Mesendoderm (in vitro differentiated cells): Measurements from ENCODE around the gene FTO.

ENCODE experiments used
- DNase-seq: peaks from one replicate; pipeline ENCODE4 v3.0.0; 2013
- H2AK5ac ChIP-seq: 2 replicates; pipeline ENCODE4 v1.6.1; 2013; ENCODE audit warnings: low read length, inconsistent platforms
- H2BK120ac ChIP-seq: 2 replicates; pipeline ENCODE4 v1.6.1; 2013; ENCODE audit warnings: low read depth, mild to moderate bottlenecking, low read length, moderate library complexity, mixed read lengths
- H2BK15ac ChIP-seq: replicated peaks from 2 replicates; pipeline ENCODE4 v1.6.1; 2013; ENCODE audit warnings: low read depth, mild to moderate bottlenecking, moderate library complexity
- H2BK5ac ChIP-seq: 2 replicates; pipeline ENCODE4 v1.6.1; 2013; ENCODE audit warnings: low read length, inconsistent platforms
- H3K18ac ChIP-seq: 2 replicates; pipeline ENCODE4 v1.6.1; 2013; ENCODE audit warnings: mild to moderate bottlenecking, low read length, mixed read lengths
- H3K23ac ChIP-seq: one replicate; pipeline ENCODE4 v1.6.1; 2013; ENCODE audit warnings: low read length
- H3K27ac ChIP-seq: 2 replicates; pipeline ENCODE4 v1.5.1; 2013; ENCODE audit warnings: low read depth, mild to moderate bottlenecking, inconsistent platforms, low read length, moderate library complexity
- H3K27me3 ChIP-seq: 2 replicates; pipeline ENCODE4 v1.6.1; 2013; ENCODE audit warnings: low read length, control low read depth, mild to moderate bottlenecking, inconsistent platforms; ENCODE audit not compliant: insufficient read depth, poor library complexity
- H3K36me3 ChIP-seq: 2 replicates; pipeline ENCODE4 v1.6.1; 2013; ENCODE audit warnings: low read length, inconsistent platforms; ENCODE audit not compliant: control insufficient read depth, insufficient read depth
- H3K4ac ChIP-seq: one replicate; pipeline ENCODE4 v1.6.1; 2013; ENCODE audit warnings: low read depth, mild to moderate bottlenecking, low read length, moderate library complexity
- H3K4me1 ChIP-seq: 2 replicates; pipeline ENCODE4 v1.6.1; 2013; ENCODE audit warnings: low read depth, low read length, inconsistent platforms; ENCODE audit not compliant: control insufficient read depth
- H3K4me2 ChIP-seq: 2 replicates; pipeline ENCODE4 v1.6.1; 2013; ENCODE audit warnings: low read length
- H3K4me3 ChIP-seq: 2 replicates; pipeline ENCODE4 v1.5.1; 2013; ENCODE audit warnings: mild to moderate bottlenecking, low read length
- H3K56ac ChIP-seq: one replicate; pipeline ENCODE4 v1.6.1; 2013; ENCODE audit warnings: low read length
- H3K79me1 ChIP-seq: 2 replicates; pipeline ENCODE4 v1.6.1; 2013; ENCODE audit warnings: low read length, inconsistent platforms
- H3K79me2 ChIP-seq: 2 replicates; pipeline ENCODE4 v1.6.1; 2013; ENCODE audit warnings: mild to moderate bottlenecking, low read length; ENCODE audit not compliant: control insufficient read depth, insufficient read depth
- H3K9ac ChIP-seq: 2 replicates; pipeline ENCODE4 v1.6.1; 2013; ENCODE audit warnings: low read length, inconsistent platforms
- H4K5ac ChIP-seq: one replicate; pipeline ENCODE4 v1.6.1; 2013; ENCODE audit warnings: low read length
- H4K8ac ChIP-seq: one replicate; pipeline ENCODE4 v1.6.1; 2013; ENCODE audit warnings: low read depth, mild to moderate bottlenecking, control low read depth, low read length, moderate library complexity
- WGBS: extraction: QIAGEN DNeasy Blood & Tissue Kit; methylation state at CpG from one replicate; pipeline ENCODE4 v1.1.7; 2013; ENCODE audit warnings: low lambda C conversion rate, missing lambda C conversion rate; ENCODE audit not compliant: insufficient coverage; ENCODE audit errors: extremely low coverage; 5-methylcytosine and 5-hydroxymethylcytosine counted together

FTO gene

GRCh38 chr16:53960050-53960812 lies 256.3 kb downstream of the FTO start:
- Histone ChIP-seq H3K4me2 (no peak overlapping the region), H2AK5ac (no peak overlapping the region), H3K4me3 (no peak overlapping the region), H2BK120ac (no peak overlapping the region), H3K23ac (no peak overlapping the region), H3K18ac (no peak overlapping the region), H3K9ac (no peak overlapping the region), H3K79me1 (no peaks in the 10 kb centered on the region), H3K27ac (no peak overlapping the region), H3K4ac (no peak overlapping the region), H4K8ac (no peak overlapping the region), H3K27me3 (no peaks in the 10 kb centered on the region), H3K36me3 (no peaks in the 10 kb centered on the region), H3K4me1 (no peaks in the 10 kb centered on the region), H4K5ac (no peak overlapping the region), H2BK15ac (no peak overlapping the region), H3K79me2 (no peaks in the 10 kb centered on the region), H2BK5ac (no peak overlapping the region), H3K56ac (no peak overlapping the region)
- DNase-seq = no peak
- no CpG with 5 or more reads among the region's 7 CpGs for WGBS

- H2AK5ac ChIP-seq = no peak overlapping the region
- no peak overlapping the region for H2BK5ac ChIP-seq
- H3K36me3 ChIP-seq = no peaks in the 10 kb centered on the region
- no peaks in the 10 kb centered on the region for H3K79me1 ChIP-seq
- H3K56ac ChIP-seq = no peak overlapping the region
- H3K23ac ChIP-seq = no peak overlapping the region
- H4K5ac ChIP-seq = no peak overlapping the region
- H3K27ac ChIP-seq = no peak overlapping the region
- DNase-seq = no peak
- no peak overlapping the region for H3K4me3 ChIP-seq
- H3K4me1 ChIP-seq = no peaks in the 10 kb centered on the region
- H2BK120ac ChIP-seq = no peak overlapping the region
- H3K18ac ChIP-seq = no peak overlapping the region
- H2BK15ac ChIP-seq = no peak overlapping the region
- no peaks in the 10 kb centered on the region for H3K79me2 ChIP-seq
- no peaks in the 10 kb centered on the region for H3K27me3 ChIP-seq
- H4K8ac ChIP-seq = no peak overlapping the region
- no peak overlapping the region for H3K9ac ChIP-seq
- no peak overlapping the region for H3K4me2 ChIP-seq
- WGBS = no CpG with 5 or more reads among the region's 6 CpGs
- no peak overlapping the region for H3K4ac ChIP-seq
These were observed 257.1 kb downstream of the FTO start for GRCh38 chr16:53960954-53961616.

- H3K4me2 ChIP-seq = no peak overlapping the region
- H3K36me3 ChIP-seq = no peaks in the 10 kb centered on the region
- H2BK15ac ChIP-seq = no peak overlapping the region
- WGBS = no CpG with 5 or more reads among the region's 2 CpGs
- no peak overlapping the region for H2BK120ac ChIP-seq
- no peaks in the 10 kb centered on the region for H3K4me1 ChIP-seq
- H2BK5ac ChIP-seq = no peak overlapping the region
- H3K27me3 ChIP-seq = no peaks in the 10 kb centered on the region
- no peak overlapping the region for H3K56ac ChIP-seq
- H3K4me3 ChIP-seq = no peak overlapping the region
- H3K4ac ChIP-seq = no peak overlapping the region
- H3K79me1 ChIP-seq = no peaks in the 10 kb centered on the region
- H3K23ac ChIP-seq = no peak overlapping the region
- H2AK5ac ChIP-seq = no peak overlapping the region
- H3K9ac ChIP-seq = no peak overlapping the region
- no peaks in the 10 kb centered on the region for H3K79me2 ChIP-seq
- DNase-seq = no peak
- H3K18ac ChIP-seq = no peak overlapping the region
- H4K5ac ChIP-seq = no peak overlapping the region
- H3K27ac ChIP-seq = no peak overlapping the region
- H4K8ac ChIP-seq = no peak overlapping the region
These were observed 258.1 kb downstream of the FTO start for GRCh38 chr16:53962041-53962440.

GRCh38 chr16:53964145-53964790 lies 260.3 kb downstream of the FTO start:
- Histone ChIP-seq H3K4me3 (no peak overlapping the region), H3K9ac (no peak overlapping the region), H4K5ac (no peak overlapping the region), H3K79me2 (no peaks in the 10 kb centered on the region), H3K27me3 (no peaks in the 10 kb centered on the region), H3K18ac (no peak overlapping the region), H2BK5ac (no peak overlapping the region), H3K4me1 (peaks cover 4% of the 10 kb centered on the region), H2AK5ac (no peak overlapping the region), H2BK120ac (no peak overlapping the region), H3K56ac (no peak overlapping the region), H2BK15ac (no peak overlapping the region), H3K79me1 (no peaks in the 10 kb centered on the region), H3K36me3 (no peaks in the 10 kb centered on the region), H3K4ac (no peak overlapping the region), H3K23ac (no peak overlapping the region), H3K27ac (no peak overlapping the region), H3K4me2 (no peak overlapping the region), H4K8ac (no peak overlapping the region)
- DNase-seq = no peak

GRCh38 chr16:53966821-53967571 lies 263.0 kb downstream of the FTO start:
- H4K8ac ChIP-seq = no peak overlapping the region
- H3K4me2 ChIP-seq = no peak overlapping the region
- no CpG with 5 or more reads among the region's 14 CpGs for WGBS
- DNase-seq = no peak
- no peaks in the 10 kb centered on the region for H3K27me3 ChIP-seq
- H3K79me2 ChIP-seq = no peaks in the 10 kb centered on the region
- no peak overlapping the region for H2AK5ac ChIP-seq
- H2BK15ac ChIP-seq = no peak overlapping the region
- H3K27ac ChIP-seq = no peak overlapping the region
- H3K4ac ChIP-seq = no peak overlapping the region
- no peak overlapping the region for H3K18ac ChIP-seq
- no peak overlapping the region for H3K9ac ChIP-seq
- H3K36me3 ChIP-seq = no peaks in the 10 kb centered on the region
- no peak overlapping the region for H3K4me3 ChIP-seq
- H3K4me1 ChIP-seq = peaks cover 4% of the 10 kb centered on the region
- no peak overlapping the region for H2BK120ac ChIP-seq
- no peaks in the 10 kb centered on the region for H3K79me1 ChIP-seq
- H2BK5ac ChIP-seq = no peak overlapping the region
- no peak overlapping the region for H3K23ac ChIP-seq
- H4K5ac ChIP-seq = no peak overlapping the region
- H3K56ac ChIP-seq = no peak overlapping the region
